NCI-H526 treated with DMSO at 0.1 percent for 48 hours (cell line): Measurements from ENCODE around the gene SLITRK5.

Experiments used
- DNase-seq: peaks from one replicate; lab custom pipeline; 2025; lab: John Stamatoyannopoulos, UW

SLITRK5 gene, protein sequence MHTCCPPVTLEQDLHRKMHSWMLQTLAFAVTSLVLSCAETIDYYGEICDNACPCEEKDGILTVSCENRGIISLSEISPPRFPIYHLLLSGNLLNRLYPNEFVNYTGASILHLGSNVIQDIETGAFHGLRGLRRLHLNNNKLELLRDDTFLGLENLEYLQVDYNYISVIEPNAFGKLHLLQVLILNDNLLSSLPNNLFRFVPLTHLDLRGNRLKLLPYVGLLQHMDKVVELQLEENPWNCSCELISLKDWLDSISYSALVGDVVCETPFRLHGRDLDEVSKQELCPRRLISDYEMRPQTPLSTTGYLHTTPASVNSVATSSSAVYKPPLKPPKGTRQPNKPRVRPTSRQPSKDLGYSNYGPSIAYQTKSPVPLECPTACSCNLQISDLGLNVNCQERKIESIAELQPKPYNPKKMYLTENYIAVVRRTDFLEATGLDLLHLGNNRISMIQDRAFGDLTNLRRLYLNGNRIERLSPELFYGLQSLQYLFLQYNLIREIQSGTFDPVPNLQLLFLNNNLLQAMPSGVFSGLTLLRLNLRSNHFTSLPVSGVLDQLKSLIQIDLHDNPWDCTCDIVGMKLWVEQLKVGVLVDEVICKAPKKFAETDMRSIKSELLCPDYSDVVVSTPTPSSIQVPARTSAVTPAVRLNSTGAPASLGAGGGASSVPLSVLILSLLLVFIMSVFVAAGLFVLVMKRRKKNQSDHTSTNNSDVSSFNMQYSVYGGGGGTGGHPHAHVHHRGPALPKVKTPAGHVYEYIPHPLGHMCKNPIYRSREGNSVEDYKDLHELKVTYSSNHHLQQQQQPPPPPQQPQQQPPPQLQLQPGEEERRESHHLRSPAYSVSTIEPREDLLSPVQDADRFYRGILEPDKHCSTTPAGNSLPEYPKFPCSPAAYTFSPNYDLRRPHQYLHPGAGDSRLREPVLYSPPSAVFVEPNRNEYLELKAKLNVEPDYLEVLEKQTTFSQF

GRCh38 chr13:87671031-87671752 is at the start of gene SLITRK5:
SLITRK5 (plus strand) TSS chr13:87671371; CDS start chr13:87675389, 4,018 bp downstream.
- peak; percentile 90 for DNase-seq

DNA sequence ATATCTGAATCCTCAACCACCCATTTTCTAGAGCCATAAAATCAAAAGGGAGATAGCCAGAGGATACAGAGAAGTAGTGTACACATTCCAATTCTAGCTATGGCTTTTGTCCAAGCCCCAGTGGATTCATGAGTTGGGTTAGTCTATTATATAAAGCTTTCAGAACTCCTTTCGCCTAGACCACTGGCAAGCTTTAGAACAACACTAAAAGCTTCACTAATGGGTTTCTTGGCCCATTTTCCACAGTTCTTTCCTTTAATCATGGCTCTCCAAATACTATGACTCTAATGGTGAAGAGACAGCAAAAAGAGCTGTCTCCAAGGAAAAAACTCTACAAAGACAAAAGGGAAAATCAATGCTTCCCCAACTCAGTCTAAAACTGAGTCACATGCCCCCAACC is 48.2 kb upstream of the SLITRK5 start:
- no peak for DNase-seq

DNA sequence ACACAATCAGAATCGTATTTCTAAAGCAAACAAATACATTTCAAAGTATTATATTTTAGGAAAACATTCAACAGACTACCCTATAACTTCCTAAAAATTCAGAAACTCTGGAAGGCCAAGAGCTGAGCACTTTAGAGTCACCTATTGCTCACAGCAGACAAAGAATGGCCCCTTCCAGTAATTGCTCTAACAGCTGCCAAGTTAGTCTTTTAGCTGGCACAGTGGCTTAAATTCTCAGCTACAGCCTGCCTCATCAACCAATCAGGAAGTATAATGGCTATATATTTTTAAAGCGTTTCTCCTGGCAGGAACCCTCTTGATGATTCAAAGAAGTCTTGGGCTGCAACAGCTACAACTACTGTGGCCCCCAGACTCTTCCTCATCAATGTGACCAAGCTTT is 14.9 kb upstream of the SLITRK5 start:
- DNase-seq: no peak

DNA sequence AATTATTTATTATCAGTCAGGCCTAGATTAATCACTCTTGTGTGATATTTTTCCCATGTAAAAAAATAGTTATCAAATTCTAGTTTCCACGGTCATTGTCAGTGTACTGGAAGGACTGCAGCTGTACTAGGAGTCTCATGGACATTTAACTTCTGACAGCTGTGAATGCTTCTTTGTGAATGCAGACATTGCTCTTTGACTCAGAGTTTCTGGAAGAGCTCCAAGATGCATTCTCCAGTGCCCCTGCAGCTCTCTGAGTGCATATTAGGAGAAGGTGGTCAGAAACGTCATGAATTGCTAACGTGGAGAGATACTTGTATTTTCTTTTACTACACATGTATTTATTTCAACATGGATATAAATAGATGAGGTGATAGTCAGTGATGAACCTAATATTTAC is 9.7 kb upstream of the SLITRK5 start:
- DNase-seq: no peak

DNA sequence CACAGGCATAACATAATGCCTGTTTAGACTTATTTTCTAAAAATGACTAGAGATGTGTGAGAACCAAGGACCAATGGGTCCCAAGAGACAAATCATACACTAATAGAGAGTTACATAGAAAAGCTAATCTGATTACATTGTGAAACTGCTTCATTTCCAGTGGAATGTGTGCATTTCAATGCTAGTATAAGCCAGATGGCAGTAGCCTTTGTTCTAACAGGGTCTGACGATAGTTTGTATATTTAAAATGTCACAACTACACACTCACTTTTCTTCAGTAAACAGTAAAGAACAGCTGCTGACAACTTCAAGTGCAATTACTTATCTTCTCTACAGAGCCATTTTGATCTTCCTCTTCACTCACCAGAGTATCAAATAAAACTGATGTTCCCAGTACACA is 4.3 kb upstream of the SLITRK5 start:
- DNase-seq: no peak

- DNase-seq: no peak
These were observed 3.5 kb upstream of the SLITRK5 start for GRCh38 chr13:87667686-87668085.

DNA sequence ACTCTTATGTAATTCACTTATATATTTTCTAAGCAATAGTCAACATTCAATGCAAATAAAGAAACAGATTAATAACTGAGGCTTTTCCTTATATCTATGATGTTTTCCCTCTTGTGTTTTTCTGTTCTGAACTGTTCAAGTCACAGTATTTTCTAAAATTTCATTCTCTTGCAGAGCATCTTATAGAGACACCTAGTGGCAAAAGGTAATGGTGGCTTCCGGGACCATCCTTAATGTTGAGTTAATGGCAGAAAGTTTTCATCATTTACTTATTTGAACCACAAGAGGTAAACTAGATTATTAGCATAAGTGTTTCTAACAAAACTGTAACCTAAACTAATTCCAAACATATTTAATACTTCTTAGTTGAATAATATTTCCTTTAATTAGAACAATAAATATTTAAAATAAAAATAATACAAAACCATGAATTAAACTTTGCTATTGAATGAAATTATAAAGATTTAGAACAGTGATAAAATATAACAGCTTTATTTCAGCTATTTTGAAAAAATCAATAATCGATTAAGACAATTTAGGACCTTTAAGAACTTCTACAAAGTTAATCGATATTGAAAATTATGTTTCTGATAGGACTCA is 1.7 kb upstream of the SLITRK5 start:
- DNase-seq: peak; percentile 75

- DNase-seq: no peak
These were observed 808 bp downstream of the SLITRK5 start for GRCh38 chr13:87671753-87672605.

DNA sequence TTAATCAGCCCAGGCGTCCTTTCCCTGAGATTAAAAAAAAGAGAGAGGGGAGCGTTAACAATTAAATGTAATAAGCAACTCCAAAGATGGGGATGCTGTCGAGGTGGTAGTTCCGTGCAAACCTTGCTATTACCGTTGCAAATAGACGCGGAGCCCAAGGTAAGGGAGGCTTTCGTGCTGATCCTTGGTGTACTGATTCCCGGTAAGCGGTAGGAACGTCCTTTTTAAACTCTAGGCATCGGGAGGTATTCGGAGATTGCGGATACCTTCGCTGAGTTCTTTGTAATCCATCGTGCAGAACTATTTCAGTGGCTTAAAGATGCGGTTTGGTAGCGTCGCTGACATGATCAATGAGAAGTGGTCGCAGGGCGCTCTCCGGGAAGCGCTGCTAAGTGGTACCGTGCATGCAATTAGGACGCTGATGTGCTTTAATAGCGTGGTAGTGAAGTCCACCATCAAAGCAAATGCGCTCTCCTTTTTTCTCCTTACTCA is 3.1 kb downstream of the SLITRK5 start:
- peak; percentile 40 for DNase-seq

DNA sequence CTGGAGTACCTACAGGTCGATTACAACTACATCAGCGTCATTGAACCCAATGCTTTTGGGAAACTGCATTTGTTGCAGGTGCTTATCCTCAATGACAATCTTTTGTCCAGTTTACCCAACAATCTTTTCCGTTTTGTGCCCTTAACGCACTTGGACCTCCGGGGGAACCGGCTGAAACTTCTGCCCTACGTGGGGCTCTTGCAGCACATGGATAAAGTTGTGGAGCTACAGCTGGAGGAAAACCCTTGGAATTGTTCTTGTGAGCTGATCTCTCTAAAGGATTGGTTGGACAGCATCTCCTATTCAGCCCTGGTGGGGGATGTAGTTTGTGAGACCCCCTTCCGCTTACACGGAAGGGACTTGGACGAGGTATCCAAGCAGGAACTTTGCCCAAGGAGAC is 4.7 kb downstream of the SLITRK5 start:
- DNase-seq: no peak

DNA sequence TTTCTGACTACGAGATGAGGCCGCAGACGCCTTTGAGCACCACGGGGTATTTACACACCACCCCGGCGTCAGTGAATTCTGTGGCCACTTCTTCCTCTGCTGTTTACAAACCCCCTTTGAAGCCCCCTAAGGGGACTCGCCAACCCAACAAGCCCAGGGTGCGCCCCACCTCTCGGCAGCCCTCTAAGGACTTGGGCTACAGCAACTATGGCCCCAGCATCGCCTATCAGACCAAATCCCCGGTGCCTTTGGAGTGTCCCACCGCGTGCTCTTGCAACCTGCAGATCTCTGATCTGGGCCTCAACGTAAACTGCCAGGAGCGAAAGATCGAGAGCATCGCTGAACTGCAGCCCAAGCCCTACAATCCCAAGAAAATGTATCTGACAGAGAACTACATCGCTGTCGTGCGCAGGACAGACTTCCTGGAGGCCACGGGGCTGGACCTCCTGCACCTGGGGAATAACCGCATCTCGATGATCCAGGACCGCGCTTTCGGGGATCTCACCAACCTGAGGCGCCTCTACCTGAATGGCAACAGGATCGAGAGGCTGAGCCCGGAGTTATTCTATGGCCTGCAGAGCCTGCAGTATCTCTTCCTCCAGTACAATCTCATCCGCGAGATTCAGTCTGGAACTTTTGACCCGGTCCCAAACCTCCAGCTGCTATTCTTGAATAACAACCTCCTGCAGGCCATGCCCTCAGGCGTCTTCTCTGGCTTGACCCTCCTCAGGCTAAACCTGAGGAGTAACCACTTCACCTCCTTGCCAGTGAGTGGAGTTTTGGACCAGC is 5.3 kb downstream of the SLITRK5 start:
- DNase-seq: no peak

GRCh38 chr13:87677043-87677495 is 5.9 kb downstream of the SLITRK5 start:
- DNase-seq: no peak

DNA sequence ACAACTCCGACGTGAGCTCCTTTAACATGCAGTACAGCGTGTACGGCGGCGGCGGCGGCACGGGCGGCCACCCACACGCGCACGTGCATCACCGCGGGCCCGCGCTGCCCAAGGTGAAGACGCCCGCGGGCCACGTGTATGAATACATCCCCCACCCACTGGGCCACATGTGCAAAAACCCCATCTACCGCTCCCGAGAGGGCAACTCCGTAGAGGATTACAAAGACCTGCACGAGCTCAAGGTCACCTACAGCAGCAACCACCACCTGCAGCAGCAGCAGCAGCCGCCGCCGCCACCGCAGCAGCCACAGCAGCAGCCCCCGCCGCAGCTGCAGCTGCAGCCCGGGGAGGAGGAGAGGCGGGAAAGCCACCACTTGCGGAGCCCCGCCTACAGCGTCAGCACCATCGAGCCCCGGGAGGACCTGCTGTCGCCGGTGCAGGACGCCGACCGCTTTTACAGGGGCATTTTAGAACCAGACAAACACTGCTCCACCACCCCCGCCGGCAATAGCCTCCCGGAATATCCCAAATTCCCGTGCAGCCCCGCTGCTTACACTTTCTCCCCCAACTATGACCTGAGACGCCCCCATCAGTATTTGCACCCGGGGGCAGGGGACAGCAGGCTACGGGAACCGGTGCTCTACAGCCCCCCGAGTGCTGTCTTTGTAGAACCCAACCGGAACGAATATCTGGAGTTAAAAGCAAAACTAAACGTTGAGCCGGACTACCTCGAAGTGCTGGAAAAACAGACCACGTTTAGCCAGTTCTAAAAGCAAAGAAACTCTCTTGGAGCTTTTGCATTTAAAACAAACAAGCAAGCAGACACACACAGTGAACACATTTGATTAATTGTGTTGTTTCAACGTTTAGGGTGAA is 6.6 kb downstream of the SLITRK5 start:
- DNase-seq: peak; percentile 61

DNA sequence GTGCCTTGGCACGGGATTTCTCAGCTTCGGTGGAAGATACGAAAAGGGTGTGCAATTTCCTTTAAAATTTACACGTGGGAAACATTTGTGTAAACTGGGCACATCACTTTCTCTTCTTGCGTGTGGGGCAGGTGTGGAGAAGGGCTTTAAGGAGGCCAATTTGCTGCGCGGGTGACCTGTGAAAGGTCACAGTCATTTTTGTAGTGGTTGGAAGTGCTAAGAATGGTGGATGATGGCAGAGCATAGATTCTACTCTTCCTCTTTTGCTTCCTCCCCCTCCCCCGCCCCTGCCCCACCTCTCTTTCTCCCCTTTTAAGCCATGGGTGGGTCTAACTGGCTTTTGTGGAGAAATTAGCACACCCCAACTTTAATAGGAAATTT is 7.2 kb downstream of the SLITRK5 start:
- DNase-seq: no peak

DNA sequence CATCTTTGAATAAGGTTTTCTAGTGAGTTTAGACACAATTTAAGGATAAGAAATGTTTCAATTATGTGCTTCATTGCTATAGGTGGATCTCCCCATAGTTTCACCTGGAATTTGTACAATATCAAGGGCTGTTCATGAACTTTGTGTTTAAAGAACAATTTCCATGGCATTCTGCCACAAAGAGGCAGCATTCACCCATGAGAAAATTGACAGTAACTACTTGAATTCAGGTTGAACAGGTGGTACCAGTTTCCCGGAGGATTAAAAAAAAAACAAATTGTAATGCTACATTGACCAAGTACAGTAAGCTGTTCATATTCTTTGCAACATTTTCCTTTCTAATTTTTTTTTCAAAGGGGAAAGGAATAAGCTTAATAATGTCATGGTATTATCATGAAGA is 9.1 kb downstream of the SLITRK5 start:
- DNase-seq: peak; percentile 89

DNA sequence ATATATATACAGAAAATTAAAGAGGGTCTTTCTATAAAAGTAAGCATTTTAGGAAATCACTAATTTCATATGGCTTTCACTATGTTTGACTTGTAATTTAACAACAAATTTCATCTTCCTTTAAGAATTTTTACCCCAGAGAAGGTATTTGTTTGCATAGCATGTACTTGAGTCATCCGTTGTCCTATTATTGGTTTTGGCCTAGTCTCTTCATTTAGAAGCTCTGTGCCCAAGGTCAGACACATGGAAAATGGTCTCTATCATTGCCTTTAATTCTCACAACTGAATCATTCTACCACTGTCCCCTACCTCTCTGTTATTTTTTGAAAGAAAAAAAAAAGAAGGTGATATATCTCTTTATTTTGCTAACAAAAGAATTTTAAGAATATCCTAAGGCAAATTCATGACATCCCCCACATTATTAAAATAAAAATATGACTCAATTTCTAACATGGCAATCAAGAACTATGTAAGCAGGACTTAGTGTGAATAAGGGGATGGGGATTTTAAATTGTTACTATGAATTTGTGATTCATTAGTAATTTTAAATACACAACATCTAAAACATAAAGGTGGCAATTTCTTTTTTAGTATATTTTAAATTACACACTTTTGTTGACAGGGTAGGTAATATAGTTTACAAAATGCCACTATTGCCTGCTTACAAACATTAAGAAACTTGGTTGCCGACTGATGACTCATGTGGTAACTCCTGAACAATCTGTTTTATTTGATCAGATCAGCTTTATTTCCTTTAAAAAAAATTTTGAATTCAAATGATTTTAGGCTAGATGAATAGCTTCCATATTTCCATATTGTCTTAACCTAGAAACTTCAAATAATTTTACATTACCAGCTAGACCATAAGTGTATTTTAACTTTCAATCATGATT is 13.9 kb downstream of the SLITRK5 start:
- no peak for DNase-seq

GRCh38 chr13:87696458-87696857 is 25.3 kb downstream of the SLITRK5 start:
- DNase-seq: no peak

DNA sequence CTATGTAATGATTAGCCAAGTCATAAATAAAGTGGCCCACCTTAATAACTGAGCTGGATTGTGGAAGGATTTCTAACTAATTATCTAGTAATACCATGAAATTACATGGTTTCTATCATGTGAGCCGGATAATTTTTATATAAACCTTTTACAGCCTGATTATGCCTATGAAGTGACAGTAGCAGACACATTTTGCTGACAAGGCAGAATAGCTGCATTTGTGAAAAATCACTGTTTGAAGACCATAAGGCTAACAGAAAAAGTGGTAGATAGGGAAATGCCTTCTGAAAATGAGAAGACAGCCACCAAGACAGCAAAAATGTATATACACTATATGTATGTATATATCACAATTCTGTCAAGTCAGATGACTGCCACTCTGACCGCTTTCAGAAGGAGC is 27.1 kb downstream of the SLITRK5 start:
- DNase-seq: no peak
